Aorta (tissue), 5 donors: ENCODE results near the gene CES1. TPM values are rescaled to one million over a fixed set of nuclear protein-coding genes. Genes with fewer than 3 reads are reported as not detected.
A peak's percentile ranks its signal among the peaks of the same experiment; 100 is the strongest.
"Not testable (repeated sequence)": the region's sequence is repeated elsewhere in the genome, so short reads cannot be mapped to it uniquely, and the experiment has no call there.

Experiments used
- ATAC-seq: fragments of 200-7000 bp; cut with Tn5 transposase; one replicate; pipeline ENCODE4 v1.9.1; 2022; ENCODE audit warnings: moderate library complexity; ENCODE audit not compliant: low FRiP score
- DNase-seq, 2 donors: peaks; one replicate each; pipeline ENCODE4 v3.0.0-alpha.2; 2020
- H3K27ac ChIP-seq, 2 donors: one replicate each; pipeline ENCODE4 v1.5.1; 2013; ENCODE audit warnings: low read length in 2 of 2, mild to moderate bottlenecking in 2 of 2, moderate library complexity in 2 of 2, control low read depth in 1 of 2, inconsistent platforms in 1 of 2, low read depth in 1 of 2
- H3K27me3 ChIP-seq, 2 donors: one replicate each; pipeline ENCODE4 v1.6.1; 2013; ENCODE audit warnings: control low read depth in 1 of 2, low read length in 1 of 2, mild to moderate bottlenecking in 1 of 2, moderate library complexity in 1 of 2; ENCODE audit not compliant: insufficient read depth in 2 of 2, control insufficient read depth in 1 of 2
- H3K36me3 ChIP-seq, 2 donors: one replicate each; pipeline ENCODE4 v1.6.1; 2013; ENCODE audit warnings: control low read depth in 1 of 2, low read length in 1 of 2, mild to moderate bottlenecking in 1 of 2; ENCODE audit not compliant: insufficient read depth in 2 of 2, control insufficient read depth in 1 of 2
- H3K4me1 ChIP-seq, 2 donors: one replicate each; pipeline ENCODE4 v1.6.1; 2013; ENCODE audit warnings: low read length in 2 of 2, control low read depth in 1 of 2, mild to moderate bottlenecking in 1 of 2, moderate library complexity in 1 of 2; ENCODE audit not compliant: insufficient read depth in 2 of 2, control insufficient read depth in 1 of 2
- H3K4me3 ChIP-seq, 2 donors: one replicate each; pipeline ENCODE4 v1.5.1; 2013; ENCODE audit warnings: low read length in 2 of 2, control low read depth in 1 of 2, mild to moderate bottlenecking in 1 of 2
- H3K9me3 ChIP-seq: one replicate; pipeline ENCODE4 v1.6.1; 2013; ENCODE audit warnings: mild to moderate bottlenecking, low read length; ENCODE audit not compliant: control insufficient read depth
- WGBS, 2 donors: extraction: QIAGEN DNeasy Blood & Tissue Kit; methylation state at CpG; one replicate each; pipeline ENCODE4 v1.1.7; 2013; 5-methylcytosine and 5-hydroxymethylcytosine counted together
- intact Hi-C, 2 donors: fragments of 100-400 bp; cut with DNase I; formaldehyde crosslinking; loops; one replicate each; pipeline versions ENCODE4 v1.14.2 to v1.15.0; 2022
- polyA plus RNA-seq, 2 donors: library from polyadenylated mRNA; stranded (reverse); fragments of 200-250 nt; gene quantifications; one replicate each; pipeline ENCODE4 v1.2.3, GENCODE V29; 2013
- total RNA-seq, 2 donors: library from RNA; stranded (reverse); fragmentation: NEBNext Ultra II Directional; extraction: Animal tissue kit (Norgen Biotek cat#: 25700); gene quantifications; one replicate each; pipeline ENCODE4 v1.2.1, GENCODE V29; 2021
- donor health status: healthy with polysubstance abuse.
- donor health status: Bipolar disorder and iron deficiency.
- donor health status: DM: no; HTN: no; CAD: no.
- donor health status: DM: no; HTN: no; CAD: no.
- donor health status: DM: yes; HTN: yes; CAD: no.

The CES1 gene
- total and polyA plus RNA-seq, 4 donors: 35.2 to 151 (median 65.1) TPM

DNA sequence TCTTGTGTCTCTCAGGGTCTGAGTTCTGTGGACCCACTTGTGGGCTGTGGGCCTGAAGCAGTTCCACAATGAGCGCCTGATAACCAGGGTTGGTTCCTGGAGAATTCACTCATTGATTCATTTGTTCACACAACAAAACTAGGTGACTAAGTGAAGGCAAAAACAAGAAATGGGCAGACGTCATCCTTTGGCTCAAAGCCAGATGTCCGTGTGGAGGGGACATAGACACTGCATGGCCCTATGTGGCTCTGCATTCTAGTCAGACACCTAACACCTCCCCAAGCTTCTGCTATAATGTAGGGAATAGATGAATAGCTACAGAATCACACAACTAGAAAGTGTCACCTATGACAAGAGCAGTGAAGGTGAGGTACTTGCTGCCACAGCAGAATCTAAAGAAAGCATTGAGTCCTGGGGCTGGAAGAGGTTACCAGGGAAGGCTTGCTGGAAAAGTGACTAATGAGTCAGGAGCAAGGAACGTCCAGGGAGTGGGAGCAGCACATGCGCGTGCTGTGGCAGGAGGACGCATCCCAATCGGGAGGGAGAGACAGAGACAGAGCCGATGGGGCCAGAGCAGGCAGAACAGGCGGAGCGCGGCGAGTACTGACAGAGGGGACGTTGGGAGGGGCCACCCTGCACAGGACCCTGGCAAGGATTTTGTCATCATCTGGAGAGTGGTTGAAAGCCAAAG lies 58.9 kb downstream of the CES1 start:
- Histone ChIP-seq H3K36me3 (no peaks in the 10 kb centered on the region), H3K27ac (no peak overlapping the region), H3K4me1 (no peaks in the 10 kb centered on the region), H3K4me3 (no peak overlapping the region), H3K9me3 (no peaks in the 10 kb centered on the region), H3K27me3 (no peaks in the 10 kb centered on the region)
- intact Hi-C loops: no loop called here
- DNase-seq: no peak
- 67 to 68% methylated on average over 14 of the region's 14 CpGs for WGBS, 2 donors
- no peak for ATAC-seq

DNA sequence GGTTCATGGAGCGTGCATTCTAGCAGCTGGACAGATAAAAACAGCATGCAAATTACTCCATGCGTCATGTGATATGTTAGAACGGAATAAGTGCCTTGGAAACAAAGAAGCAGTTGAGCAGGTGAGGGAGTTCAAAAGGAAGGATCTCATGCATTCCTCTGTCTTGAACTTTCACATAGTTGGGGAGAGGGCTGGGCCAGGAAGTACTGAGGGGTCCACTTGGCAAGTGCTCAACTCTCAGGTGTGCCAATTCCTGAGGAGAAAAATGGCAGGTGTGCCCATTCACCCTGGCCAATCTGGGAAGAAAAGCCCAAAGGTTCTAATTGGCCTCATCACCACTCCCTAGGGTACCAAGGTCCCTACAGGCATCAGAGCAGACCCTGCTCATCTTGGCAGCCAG lies 67.7 kb downstream of the CES1 start:
- Histone ChIP-seq H3K4me1 (no peaks in the 10 kb centered on the region), H3K4me3 (no peak overlapping the region), H3K27ac (no peak overlapping the region), H3K27me3 (no peaks in the 10 kb centered on the region), H3K36me3 (no peaks in the 10 kb centered on the region), H3K9me3 (peaks cover 2% of the 10 kb centered on the region)
- intact Hi-C loops: no loop called here
- WGBS, 2 donors: 45 to 62% methylated on average over 3 of the region's 3 CpGs
- no peak for ATAC-seq
- DNase-seq: no peak

DNA sequence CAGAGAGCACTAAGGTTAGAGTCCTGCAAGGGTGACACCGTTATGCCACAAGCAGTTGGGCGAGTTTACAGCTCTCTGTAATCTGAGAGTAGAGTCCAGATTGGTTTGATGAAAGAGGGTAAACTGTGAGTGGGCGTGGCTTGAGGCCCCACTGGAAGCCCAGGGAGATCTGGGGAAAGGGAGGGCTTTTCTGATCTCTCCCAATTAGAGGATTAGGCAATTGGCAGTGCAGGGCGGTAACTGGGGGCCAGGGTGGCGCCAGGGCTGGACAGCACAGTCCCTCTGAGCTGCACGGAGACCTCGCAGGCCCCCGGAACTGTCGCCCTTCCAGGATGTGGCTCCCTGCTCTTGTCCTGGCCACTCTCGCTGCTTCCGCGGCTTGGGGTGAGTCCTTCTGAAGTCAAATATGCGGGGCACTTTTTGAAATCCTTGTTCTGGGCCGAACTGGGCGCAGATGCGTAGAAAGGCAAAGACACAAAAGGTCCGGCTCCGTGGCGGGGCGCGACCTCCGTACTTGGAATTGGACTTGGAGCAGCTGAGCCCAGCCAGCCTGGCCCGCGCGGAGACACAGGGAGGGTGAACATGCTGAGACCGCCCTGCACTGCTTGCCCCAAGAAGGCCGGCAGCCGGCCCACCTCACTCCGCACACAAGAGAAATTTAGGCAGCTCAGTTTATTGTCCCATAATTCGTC lies 72.4 kb downstream of the CES1 start:
- Histone ChIP-seq H3K36me3 (no peaks in the 10 kb centered on the region), H3K9me3 (peaks cover 2% of the 10 kb centered on the region), H3K27ac (no peak overlapping the region), H3K4me3 (no peak overlapping the region), H3K27me3 (no peaks in the 10 kb centered on the region), H3K4me1 (no peaks in the 10 kb centered on the region)
- ATAC-seq (peak; percentile 86), DNase-seq (peak; percentile 43 to 70)
- 32 to 41% methylated on average over 30 of the region's 30 CpGs for WGBS, 2 donors
- intact Hi-C loops: loop anchor here in 1 of 2 donors (2.0 kb wide), 1 partner anchor 70 kb away; no protein-coding TSS in a partner anchor

DNA sequence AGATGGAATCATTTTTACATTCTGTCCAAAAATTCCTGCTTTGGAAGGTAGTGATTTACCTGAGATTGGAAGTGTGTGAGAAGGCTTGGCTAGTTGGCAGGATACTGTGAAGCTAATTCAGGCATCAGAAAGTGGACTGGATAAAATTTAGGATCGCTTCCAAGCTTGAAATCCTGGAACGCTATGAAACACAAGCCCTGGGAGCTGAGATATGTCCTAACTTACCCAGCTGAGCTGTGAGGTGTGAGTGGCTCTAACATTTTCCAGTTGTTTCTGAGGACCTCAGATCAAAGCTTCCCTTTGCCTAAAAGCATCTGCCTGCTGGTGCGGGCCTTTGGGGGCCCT lies 73.0 kb downstream of the CES1 start:
- H3K4me3 ChIP-seq, H3K27me3 ChIP-seq, H3K9me3 ChIP-seq, H3K27ac ChIP-seq, DNase-seq, H3K4me1 ChIP-seq, H3K36me3 ChIP-seq: not testable (repeated sequence)
- intact Hi-C loops: loop anchor here in 1 of 2 donors (2.0 kb wide), 1 partner anchor 71 kb away; no protein-coding TSS in a partner anchor
- WGBS, 2 donors: 24 to 26% methylated on average over 3 of the region's 3 CpGs
- ATAC-seq: peak; percentile 51

DNA sequence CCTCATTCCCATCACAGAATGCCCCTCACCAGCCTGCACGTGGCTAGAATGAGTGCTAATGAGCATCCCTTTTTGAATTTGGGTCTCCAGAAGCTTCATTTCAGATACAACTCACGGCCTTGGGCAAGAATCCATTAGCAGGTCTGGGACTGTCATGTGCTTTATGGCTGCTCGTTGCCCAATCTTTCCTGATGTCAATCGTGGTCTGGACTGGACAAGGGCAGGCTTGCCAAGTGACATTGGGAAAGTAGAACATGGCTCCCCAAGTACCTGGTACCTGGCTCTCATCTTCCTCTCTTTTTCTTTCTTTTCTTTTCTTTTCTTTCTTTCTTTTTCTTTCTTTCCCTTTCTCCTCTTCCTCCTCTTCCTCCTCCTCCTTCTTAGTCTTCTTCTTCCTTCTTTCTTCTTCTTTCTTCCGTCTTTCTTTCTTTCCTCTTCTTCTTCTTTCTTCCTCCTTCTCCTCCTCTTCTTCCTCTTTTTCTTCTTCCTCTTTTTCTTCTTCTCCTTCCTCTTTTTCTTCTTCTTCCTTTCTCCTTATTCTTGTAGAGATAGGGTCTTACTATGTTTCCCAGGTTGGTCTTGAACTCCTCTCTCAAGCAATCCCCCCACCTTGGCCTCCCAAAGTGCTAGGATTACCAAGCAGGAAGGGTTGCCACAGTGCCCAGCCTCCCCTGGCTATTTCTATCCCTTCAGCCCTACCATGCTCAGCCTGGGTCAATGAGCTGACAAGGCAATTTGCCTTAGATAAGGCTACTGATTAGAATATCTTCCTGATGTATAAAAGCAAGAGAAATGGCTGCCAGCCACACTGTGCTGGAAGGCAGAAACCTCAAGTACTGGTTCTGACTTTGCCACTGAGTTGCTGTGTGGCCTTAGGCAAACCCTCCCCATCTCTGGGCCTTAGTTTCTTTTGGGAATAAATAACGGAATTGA lies 75.0 kb downstream of the CES1 start:
- WGBS, 2 donors: 56 to 68% methylated on average over 6 of the region's 6 CpGs

DNA sequence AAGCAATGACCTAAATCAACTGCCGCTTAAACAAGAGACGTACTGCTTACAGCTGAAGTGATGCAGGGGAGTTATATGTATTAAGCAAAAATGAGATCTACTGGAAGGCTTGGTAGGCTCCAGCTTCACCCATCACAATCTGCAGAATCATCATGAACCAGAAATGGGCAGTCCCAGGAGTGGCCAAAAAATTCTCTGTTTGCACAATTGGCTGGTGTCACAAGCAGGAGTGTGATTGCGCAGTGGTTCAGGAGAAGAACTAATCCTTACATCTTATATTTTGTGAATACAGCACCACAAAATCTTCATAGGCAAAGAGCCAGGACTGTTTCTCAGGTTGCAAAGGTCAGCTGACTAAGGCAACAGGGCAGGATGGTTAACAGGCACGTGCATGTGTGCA lies 75.9 kb downstream of the CES1 start:
- H3K27ac ChIP-seq: no peak overlapping the region
- no peak for ATAC-seq
- no peaks in the 10 kb centered on the region for H3K9me3 ChIP-seq
- H3K4me3 ChIP-seq: no peak overlapping the region
- no peaks in the 10 kb centered on the region for H3K4me1 ChIP-seq
- intact Hi-C loops: no loop called here
- H3K27me3 ChIP-seq: no peaks in the 10 kb centered on the region
- H3K36me3 ChIP-seq: no peaks in the 10 kb centered on the region
- DNase-seq: no peak
- 40 to 58% methylated on average over 4 of the region's 4 CpGs for WGBS, 2 donors

More for the DNA sequence above, 75.0 kb downstream of the CES1 start:
- H3K27ac ChIP-seq, H3K4me1 ChIP-seq, H3K9me3 ChIP-seq, DNase-seq, ATAC-seq, H3K36me3 ChIP-seq, H3K4me3 ChIP-seq, H3K27me3 ChIP-seq, intact Hi-C loops: not testable (repeated sequence)

DNA sequence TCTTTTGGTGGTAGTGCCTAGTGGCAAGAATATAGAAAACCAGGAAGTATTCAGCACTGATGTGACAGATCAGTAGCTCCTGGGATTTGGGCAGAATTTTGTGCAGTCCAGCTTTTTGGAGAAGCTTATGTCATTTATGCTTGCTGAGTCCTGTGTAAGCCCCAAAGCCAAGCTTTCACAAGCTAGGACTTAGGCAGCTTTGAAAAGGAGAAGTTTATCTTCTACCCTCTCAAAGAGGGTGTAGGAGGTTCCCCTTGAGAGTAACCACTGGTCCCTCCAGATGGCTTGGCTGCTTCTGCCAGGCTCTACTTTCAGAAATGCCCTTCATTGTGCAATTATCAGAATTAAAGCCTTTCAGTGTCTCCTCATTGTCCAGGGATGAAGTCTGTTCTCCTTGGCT lies 78.8 kb downstream of the CES1 start:
- Histone ChIP-seq H3K36me3 (no peaks in the 10 kb centered on the region), H3K27me3 (no peaks in the 10 kb centered on the region), H3K9me3 (no peaks in the 10 kb centered on the region), H3K27ac (no peak overlapping the region), H3K4me3 (no peak overlapping the region), H3K4me1 (no peaks in the 10 kb centered on the region)
- intact Hi-C loops: no loop called here
- ATAC-seq: no peak
- DNase-seq: no peak

DNA sequence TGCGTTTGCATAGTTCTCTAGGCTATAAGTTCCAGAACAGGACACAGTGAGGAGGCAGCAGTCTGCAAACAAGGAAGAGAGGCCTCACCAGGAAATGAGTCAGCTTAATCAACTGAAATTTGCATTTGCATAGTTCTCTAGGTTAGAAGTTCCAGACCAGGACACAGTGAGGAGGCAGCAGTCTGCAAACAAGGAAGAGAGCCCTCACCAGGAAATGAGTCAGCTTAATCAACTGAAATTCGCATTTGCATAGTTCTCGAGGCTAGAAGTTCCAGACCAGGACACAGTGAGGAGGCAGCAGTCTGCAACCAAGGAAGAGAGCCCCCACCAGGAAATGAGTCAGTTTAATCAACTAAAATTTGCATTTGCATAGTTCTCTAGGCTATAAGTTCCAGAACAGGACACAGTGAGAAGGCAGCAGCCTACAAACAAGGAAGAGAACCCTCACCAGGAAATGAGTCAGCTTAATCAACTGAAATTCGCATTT lies 79.7 kb downstream of the CES1 start:
- H3K27me3 ChIP-seq, H3K36me3 ChIP-seq, H3K4me3 ChIP-seq, H3K27ac ChIP-seq, H3K9me3 ChIP-seq, ATAC-seq, intact Hi-C loops, H3K4me1 ChIP-seq, DNase-seq: not testable (repeated sequence)
- WGBS, 2 donors: 68 to 81% methylated on average over 4 of the region's 4 CpGs
